HepG2 (cell line): ENCODE data around the gene ART3. TPM values are rescaled to one million over a fixed set of nuclear protein-coding genes. Genes with fewer than 3 reads are reported as not detected.
A peak's percentile ranks its signal among the peaks of the same experiment; 100 is the strongest.

Source experiments
- AGO2 ChIP-seq: fragments of 200-400 bp; formaldehyde crosslinking; optimal IDR thresholded peaks from 2 replicates; pipeline ENCODE3; 2017; ENCODE audit warnings: mild to moderate bottlenecking, low read depth, low read length, moderate library complexity
- AHDC1 ChIP-seq: sonication (generic); formaldehyde crosslinking; IDR thresholded peaks from 2 replicates; pipeline ENCODE4 v1.5.1; 2020; ENCODE audit warnings: mild to moderate bottlenecking, missing genetic modification reagents, borderline replicate concordance
- HOMEZ ChIP-seq: IDR thresholded peaks from 2 replicates; pipeline ENCODE4 v1.6.1; 2016; ENCODE audit warnings: low read depth
- MXD4 ChIP-seq: IDR thresholded peaks from 2 replicates; pipeline ENCODE4 v1.6.1; 2016; ENCODE audit warnings: mild to moderate bottlenecking, missing biosample characterization, missing genetic modification reagents
- NCOA1 ChIP-seq: sonication (generic); formaldehyde crosslinking; IDR thresholded peaks from 2 replicates; pipeline ENCODE4 v1.9.0; 2021; ENCODE audit warnings: missing genetic modification reagents
- PTBP1 ChIP-seq: fragments of 200-400 bp; formaldehyde crosslinking; IDR thresholded peaks from 2 replicates; pipeline ENCODE4 v1.6.1; 2018; ENCODE audit warnings: low read length, low read depth; ENCODE audit not compliant: poor library complexity, severe bottlenecking
- RARG ChIP-seq: sonication (generic); formaldehyde crosslinking; IDR thresholded peaks from 2 replicates; pipeline ENCODE4 v1.4.0; 2020; ENCODE audit warnings: low read depth, mild to moderate bottlenecking, missing genetic modification reagents
- RBM22 ChIP-seq: fragments of 200-400 bp; formaldehyde crosslinking; optimal IDR thresholded peaks from 2 replicates; pipeline ENCODE3; 2017; ENCODE audit warnings: mild to moderate bottlenecking, low read length, moderate library complexity
- RFXAP ChIP-seq: sonication (generic); formaldehyde crosslinking; IDR thresholded peaks from 2 replicates; pipeline ENCODE4 v1.4.0; 2020; ENCODE audit warnings: missing genetic modification reagents, borderline replicate concordance
- TEF ChIP-seq: sonication (generic); formaldehyde crosslinking; IDR thresholded peaks from 2 replicates; pipeline ENCODE4 v1.5.0; 2020; ENCODE audit warnings: missing genetic modification reagents
- ZBTB43 ChIP-seq: sonication (generic); formaldehyde crosslinking; conservative IDR thresholded peaks from 2 replicates; pipeline ENCODE4 v1.4.0; 2020; ENCODE audit warnings: missing genetic modification reagents
- ZNF180 ChIP-seq: sonication (generic); formaldehyde crosslinking; IDR thresholded peaks from 2 replicates; pipeline ENCODE4 v1.4.0; 2020; ENCODE audit warnings: low read depth, missing genetic modification reagents, borderline replicate concordance
- ZNF687 ChIP-seq: sonication (generic); formaldehyde crosslinking; IDR thresholded peaks from 2 replicates; pipeline ENCODE4 v1.5.1; 2020; ENCODE audit warnings: mild to moderate bottlenecking, missing genetic modification reagents, moderate library complexity
- ZNF703 ChIP-seq: sonication (generic); formaldehyde crosslinking; IDR thresholded peaks from 2 replicates; pipeline ENCODE4 v1.5.1; 2020; ENCODE audit warnings: missing genetic modification reagents, mild to moderate bottlenecking, moderate library complexity, borderline replicate concordance
- polyA plus RNA-seq, 8 experiments: library from polyadenylated mRNA; depleted of rRNA in 3 of 8; stranded (reverse) in 7 of 8; unstranded in 1 of 8; fragments of >200 nt; fragmentation: Illumina TruSeq in 4 of 8; extraction: Trizol in 4 of 8; gene quantifications; 2 replicates each; pipeline versions ENCODE4 v1.2.1 to v1.2.3, GENCODE V29; 2011 to 2016; ENCODE audit warnings: low read depth in 4 of 8, missing spikeins in 1 of 8, mixed read lengths in 1 of 8; ENCODE audit not compliant: insufficient read depth in 1 of 8
- total RNA-seq, 5 experiments: library from RNA; depleted of rRNA; stranded (reverse); fragments of >200 nt; fragmentation: Illumina TruSeq; extraction: Trizol; gene quantifications; 2 replicates each; pipeline ENCODE4 v1.2.3, GENCODE V29; 2016; ENCODE audit warnings: low read depth in 1 of 5

Gene ART3
- total and polyA plus RNA-seq, 2 of the 13 experiments (the other 11 are each of a cell fraction or from before 2014, with no cell fraction given), result not detected

- TF ChIP-seq ZNF687 (CRISPR knock-in tag) (peak; percentile 97), TEF (CRISPR knock-in tag) (no peak), AHDC1 (CRISPR knock-in tag) (no peak), RBM22 (peak; percentile 71), PTBP1 (no peak), MXD4 (peak; percentile 95), ZNF703 (CRISPR knock-in tag) (no peak; the same call in 1 of the 2 replicates), RFXAP (CRISPR knock-in tag) (peak; percentile 69; the same call in 1 of the 2 replicates), HOMEZ (peak; percentile 80; the same call in 1 of the 2 replicates), NCOA1 (CRISPR knock-in tag) (peak; percentile 83; the same call in 1 of the 2 replicates), RARG (CRISPR knock-in tag) (0 out of 2 replicates have a peak, but pooled peaks have one; percentile 62), ZNF180 (CRISPR knock-in tag) (no peak), ZBTB43 (CRISPR knock-in tag) (peak; percentile 45; the same call in 1 of the 2 replicates), AGO2 (peak; percentile 81)
These were observed 73.8 kb downstream of the ART3 start, which contains the start of gene NUP54 (continued) for GRCh38 chr4:76148142-76148865.
